Activated CD4-positive, alpha-beta T cell treated with anti-CD3 and anti-CD28 coated beads, Interleukin-2, amount 50 U/mL, for 48 hours (primary cell): ENCODE results near the gene PDCL2.
"Not testable (repeated sequence)": the region's sequence is repeated elsewhere in the genome, so short reads cannot be mapped to it uniquely, and the experiment has no call there.

Experiments
- DNase-seq, 2 experiments: peaks; one replicate each; pipeline ENCODE4 v3.0.0-alpha.2; 2020

Gene PDCL2

DNA sequence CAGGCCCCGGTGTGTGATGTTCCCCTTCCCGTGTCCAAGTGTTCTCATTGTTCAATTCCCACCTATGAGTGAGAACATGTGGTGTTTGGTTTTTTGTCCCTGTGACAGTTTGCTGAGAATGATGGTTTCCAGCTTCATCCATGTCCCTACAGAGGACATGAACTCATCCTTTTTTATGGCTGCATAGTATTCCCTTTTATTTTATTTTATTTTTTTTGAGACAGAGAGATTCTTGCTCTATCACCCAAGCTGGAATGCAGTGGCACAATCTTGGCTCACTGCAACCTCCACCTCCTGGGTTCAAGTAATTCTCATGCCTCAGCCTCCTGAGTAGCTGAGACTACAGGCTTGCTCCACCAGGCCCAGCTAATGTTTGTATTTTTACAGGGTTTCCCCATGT, 9.3 kb downstream of the PDCL2 start:
- not testable (repeated sequence) for DNase-seq

DNA sequence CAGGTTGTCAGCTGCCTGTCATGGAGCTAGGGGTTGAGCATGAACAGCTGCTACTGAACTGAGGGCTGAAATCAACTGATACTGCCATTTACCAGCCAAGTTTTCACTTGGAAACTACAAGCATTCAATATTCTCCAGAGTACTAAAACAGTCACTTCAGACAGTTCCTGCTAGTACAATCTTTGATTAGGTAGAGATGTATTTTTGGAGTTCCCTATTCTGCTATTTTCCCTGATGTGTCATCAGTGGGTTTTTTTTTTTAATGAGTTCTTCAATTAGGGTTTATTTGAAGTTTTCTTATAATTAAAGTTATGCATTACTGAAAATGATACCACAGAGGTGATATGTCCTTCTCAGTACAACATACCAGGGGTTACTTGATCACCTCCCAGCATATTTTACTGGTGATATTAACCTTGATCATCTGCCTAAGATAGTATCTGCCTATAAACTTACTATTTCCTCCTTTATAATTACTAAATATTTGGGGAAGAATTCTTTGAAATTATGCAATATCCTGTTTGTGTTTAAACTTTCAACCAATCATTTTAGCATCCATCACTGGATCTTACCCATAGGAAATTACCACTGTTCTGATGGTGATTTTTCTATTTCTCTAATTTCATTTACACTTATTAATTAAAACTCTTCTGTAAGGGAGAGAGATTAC, 13.6 kb downstream of the PDCL2 start:
- no peak for DNase-seq

DNA sequence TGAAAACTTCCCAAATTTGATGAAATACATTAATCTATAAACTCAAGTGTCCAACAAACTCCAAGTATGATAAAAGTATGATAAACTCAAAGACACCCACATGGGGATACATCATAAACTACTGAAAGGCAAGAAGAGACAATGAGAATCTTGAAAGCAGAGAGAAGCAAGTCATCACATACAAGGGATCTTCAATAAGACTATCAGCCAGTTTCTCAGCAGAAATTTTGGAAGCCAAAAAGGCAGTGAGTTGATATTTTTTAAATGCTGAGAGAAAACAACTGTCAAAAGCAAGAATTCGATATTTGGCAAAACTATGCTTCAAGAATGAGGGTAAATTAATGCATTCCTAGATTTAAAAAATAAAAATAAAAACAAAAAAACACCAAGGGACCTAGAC, 16.5 kb downstream of the PDCL2 start:
- no peak for DNase-seq

- DNase-seq, result no peak
These were observed 17.8 kb downstream of the PDCL2 start for GRCh38 chr4:55574252-55574651.

DNA sequence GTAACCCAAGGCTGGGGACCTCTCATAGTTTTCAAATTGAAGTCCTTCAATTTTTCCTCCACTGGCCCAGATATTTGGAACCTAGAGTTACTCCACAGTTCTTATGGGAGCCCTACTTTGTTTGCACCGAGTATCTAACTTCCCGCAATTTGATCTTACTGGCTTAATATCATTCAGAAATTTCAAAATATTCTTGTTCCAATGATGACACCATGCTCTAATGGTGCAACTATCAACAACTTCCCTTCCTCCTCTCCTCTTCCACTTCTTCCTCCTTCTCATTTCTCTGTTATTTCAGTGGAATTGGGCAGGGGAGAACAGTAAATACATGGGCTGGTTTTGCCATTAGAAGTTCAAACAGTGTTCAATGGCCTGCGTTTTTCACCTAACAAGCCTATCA, 20.2 kb downstream of the PDCL2 start:
- DNase-seq, result no peak

DNA sequence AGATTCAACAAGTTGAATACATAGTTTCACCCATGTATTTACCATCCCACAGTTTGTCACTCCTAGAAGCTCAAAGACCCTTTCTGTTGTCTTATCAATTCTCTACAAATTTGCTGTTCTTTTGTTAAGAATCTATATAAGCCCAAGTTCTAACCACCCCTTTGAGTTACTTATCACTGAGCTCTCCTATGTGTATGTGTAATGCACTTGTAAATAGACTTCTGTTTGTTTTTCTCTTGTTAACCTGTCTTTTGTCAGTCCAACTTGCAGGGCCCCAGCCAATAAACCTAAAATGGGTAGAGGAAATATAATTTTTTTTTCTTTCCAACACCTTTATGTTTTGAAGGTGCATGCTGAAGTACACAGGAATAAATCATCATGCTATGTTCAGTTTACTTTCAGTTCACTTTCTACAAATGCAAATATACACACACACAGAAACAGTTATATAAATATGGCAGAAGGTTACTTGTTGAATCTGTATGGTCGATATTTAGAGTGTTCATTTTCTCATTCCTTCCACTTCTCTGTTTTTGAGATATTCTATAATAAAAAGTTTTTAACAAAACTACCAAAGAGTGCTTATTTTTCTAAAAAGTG, 23.0 kb downstream of the PDCL2 start:
- DNase-seq, result no peak

- no peak for DNase-seq
These were observed 30.2 kb downstream of the PDCL2 start for GRCh38 chr4:55561889-55562288.

DNA sequence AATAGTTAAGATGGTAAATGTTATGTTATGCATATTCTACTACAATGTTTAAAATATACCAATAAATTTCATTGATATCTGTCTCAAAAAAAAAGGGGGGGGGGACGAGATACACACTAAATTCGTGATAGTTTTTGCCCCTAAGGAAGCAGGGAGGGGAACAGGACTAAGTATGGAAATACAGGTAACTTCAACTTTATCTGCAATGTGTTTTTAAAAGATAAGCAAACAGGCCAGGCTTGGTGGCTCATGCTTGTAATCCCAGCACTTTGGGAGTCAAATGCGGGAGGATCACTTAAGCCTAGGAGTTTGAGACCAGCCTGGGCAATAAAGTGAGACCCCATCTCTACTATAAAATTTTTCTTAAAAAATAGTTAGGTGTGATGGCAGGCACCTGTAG, 31.9 kb downstream of the PDCL2 start:
- no peak for DNase-seq

DNA sequence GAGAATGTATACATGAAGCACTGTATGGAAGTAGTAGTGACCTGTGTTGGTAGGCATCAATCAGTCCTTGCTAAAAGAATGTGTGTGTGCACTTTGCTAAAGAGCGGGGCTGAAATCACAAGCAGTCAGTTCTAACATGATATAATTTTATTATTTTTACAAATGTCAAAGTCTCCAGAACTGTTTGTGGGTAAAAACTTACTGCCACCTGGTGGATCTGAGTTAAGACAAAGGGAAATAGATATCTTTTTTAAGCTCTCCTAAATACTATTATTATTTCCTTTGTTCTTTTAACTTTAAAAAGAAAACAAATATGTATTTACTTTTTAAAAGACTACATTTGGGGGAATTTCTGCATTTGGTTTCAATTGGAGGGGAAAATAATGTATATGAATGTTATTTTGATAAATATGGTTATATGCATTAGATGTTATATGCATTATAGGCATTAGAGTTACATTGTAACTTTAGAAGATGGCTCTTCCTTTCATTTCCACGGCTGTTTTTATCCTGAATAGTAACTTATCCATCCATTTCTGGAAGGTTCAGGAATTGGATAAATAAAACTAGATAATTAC, 37.5 kb downstream of the PDCL2 start:
- no peak for DNase-seq

DNA sequence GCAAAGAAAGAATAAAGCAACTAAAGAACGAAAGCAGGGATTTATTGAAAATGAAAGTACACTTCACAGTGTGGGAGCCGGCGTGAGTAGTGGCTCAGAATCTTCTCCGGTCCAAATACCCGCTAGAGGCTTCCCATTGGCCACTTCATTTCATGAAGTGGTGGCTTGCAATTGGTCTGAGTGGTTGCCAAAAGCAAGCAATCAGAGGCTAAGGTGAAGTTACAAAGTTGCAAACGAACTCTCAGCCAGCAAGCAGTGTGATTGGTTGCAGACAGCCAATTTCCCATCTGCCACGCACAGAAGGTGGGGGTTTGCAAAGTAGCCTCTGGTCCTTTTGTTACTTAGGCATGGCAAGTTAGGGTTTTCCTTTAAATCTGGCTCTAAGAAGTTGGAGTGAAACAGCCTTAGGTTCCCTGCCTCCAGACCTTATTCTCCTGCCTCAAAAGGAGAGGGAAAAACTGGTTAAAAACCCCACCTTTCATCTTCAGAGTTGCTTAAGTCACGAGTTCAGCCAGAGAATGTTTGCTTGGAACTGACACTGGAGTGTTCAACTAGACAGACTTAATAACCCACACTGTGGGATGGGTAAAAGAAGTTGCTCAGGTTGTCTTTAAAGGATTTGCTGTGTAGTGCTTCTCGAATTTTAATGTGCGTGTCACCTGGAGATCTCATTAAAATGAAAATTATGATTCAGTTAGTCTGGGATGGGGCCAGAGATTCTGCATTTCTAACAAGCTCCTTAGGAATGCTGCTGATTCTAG, 38.4 kb downstream of the PDCL2 start:
- peak in 1 of 2 experiments; percentile 7 for DNase-seq

DNA sequence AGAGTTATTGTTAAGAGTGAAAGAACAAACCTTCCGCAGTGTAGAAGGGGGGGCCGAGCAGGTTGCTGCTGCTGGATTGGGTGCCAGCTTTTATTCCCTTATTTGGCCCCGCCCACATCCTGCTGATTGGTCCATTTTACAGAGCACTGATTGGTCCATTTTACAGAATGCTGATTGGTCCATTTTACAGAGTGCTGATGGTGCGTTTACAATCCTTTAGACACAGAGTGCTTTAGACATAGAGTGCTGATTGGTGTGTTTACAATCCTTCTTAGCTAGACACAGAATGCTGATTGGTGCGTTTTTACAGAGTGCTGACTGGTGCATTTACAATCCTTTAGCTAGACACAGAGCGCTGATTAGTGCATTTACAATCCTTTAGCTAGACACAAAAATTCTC, 40.1 kb downstream of the PDCL2 start:
- not testable (repeated sequence) for DNase-seq

GRCh38 chr4:55549888-55550287, 42.2 kb downstream of the PDCL2 start:
- no peak for DNase-seq

GRCh38 chr4:55547918-55548317, 44.1 kb downstream of the PDCL2 start:
- DNase-seq, result no peak

DNA sequence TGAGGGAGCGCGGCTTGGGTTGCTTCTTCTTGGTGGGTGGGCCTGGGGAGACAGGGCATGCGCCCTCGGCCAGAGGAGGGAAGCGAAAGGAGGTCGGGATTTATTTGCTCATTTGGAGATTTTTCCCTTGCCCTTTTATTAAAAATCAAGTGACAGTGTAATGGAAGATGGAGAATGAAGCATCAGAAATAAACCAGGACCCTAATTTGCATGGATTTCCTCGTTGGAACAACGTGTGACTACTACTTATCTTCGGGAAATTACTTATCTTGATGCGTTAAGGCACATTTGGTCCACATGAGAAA, 44.6 kb downstream of the PDCL2 start:
- DNase-seq, result no peak

DNA sequence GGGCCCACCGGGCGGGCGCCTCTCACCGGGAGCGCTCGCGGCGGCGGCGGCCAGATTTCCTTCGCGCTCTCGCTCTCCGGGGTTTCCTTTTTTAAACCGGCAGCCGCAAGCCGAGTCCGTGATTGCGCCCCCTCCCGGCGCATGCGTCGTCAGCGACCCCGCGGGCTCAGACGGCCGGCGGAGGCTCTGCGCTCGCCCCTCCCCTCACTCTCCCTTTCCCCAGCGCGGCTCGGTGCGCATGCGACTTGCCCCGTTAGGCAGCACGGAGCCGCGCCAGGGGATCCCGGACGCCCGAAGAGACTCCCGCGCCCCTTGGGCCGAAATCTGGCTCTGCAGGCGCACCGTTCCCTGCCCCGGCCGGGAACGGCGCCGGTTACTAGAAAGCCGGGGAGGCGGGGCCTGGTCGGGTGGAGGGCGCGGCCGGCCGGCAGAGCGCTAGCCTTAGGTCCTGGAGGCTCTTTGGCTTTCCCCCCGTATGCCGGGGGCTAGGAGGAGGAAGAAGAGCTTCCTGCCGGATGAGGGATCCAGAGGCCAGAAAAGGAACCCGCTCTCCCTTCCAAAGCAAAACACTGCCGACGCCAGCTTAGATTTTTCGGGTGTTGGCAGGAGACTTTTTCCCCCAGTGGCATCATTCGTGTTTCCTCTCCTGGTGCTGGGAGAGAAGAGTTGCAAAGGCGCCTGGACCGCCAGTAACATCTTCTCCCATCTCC, 45.1 kb downstream of the PDCL2 start, which contains the start of gene CLOCK:
TSS of gene CLOCK (minus strand) at position 154 of the 710 bp plus-strand sequence. CDS start 64,124 bp downstream, outside the sequence.
- DNase-seq, result peak; percentile 84 to 87

DNA sequence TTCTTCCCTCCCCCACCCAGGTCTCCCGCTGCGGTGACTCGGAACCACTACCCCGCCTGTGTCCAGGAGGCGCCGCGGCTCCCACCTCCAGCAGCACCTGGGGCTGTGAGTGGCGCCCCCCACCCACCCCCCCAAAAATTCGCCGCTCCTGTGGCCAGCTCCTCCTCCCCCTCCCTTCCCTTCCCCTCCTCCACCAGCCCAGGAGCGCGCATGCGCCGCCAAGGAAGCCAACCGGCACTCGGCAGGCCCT, 45.6 kb downstream of the PDCL2 start:
- no peak for DNase-seq

GRCh38 chr4:55545641-55546505, 46.2 kb downstream of the PDCL2 start:
- DNase-seq, result peak; percentile 60 to 71

DNA sequence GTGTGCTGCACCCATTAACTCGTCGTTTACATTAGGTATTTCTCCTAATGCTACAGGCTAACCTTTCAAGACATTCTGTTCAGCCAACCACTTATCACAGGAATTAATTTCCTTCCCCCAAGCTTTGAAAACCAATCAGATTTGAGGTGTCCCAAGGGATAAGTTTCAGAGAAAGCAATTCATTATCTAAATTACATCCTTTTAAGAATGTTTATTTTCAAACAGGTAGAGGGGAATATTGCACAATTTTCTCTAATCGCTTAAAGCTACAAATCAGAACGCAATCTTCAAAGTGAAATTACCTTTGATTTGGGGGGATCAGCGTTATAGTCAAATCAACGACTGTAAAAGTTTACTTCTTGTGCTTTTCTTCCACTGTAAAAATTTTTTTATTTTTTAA, 46.9 kb downstream of the PDCL2 start:
- no peak for DNase-seq

DNA sequence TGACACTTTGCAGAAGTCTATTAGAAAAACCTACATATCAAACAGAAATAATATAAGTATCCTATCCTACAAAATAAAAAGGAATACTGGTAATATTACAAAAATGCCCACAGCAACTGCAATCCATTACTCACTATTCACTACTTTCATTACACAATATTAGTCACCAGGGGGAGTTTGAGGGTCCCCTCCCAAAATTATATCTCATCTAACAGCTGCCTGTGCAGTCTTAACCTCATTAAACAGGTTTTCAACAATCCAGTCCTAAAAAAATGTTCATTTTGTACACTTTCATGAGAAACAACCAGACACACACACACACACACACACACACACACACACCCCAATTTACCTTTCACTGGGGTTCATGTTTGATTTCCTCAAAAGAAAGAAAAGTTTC, 48.2 kb downstream of the PDCL2 start:
- DNase-seq, result no peak

- DNase-seq, result no peak
These were observed 51.8 kb downstream of the PDCL2 start for GRCh38 chr4:55540271-55540670.

DNA sequence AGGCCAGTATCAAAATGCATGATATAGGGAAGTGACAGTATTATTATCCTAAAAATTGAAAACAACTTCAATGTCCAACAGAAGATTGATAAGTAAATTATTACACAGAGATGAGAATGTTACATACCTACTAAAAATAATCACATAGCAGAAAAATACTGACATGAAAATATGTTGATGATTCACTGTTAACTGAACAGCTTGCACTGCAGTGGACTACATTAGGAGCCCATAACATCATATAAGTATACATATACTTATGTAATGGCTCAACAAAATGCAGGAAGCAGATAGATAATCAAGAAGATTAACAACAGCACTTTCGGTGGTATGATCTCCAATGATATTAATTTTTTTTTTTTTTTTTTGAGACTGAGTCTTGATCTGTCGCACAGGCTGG, 52.4 kb downstream of the PDCL2 start:
- DNase-seq, result no peak

DNA sequence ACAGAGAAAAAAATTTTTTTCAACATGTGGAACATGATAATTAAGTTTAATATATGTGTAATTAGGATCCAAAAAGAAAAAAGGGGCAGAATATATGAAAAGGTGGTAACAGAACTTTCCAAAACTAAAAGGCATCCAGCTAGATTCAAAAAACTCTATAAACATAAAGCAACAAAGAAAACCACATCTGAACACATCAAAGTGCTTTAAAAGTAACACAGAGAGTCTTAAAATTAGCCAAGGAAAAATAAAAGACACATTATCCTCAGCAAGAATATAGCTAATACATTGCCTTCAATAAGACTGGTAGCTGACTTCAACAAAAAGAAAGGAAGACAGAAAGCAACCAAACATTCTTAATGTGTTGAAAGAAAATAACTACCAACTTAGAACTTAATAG, 53.5 kb downstream of the PDCL2 start:
- DNase-seq, result no peak

GRCh38 chr4:55534306-55534705, 57.7 kb downstream of the PDCL2 start:
- DNase-seq, result no peak
